HEK293T (cell line): ENCODE data around the gene CHST11.

Experiments
- CTCF ChIA-PET: fragments of 350-600 bp; formaldehyde crosslinking; extraction: SDS; loops from one replicate; lab custom pipeline; 2021; ENCODE audit warnings: antibody characterized with exemption, inconsistent platforms; lab: Yijun Ruan, JAX
- POLR2A ChIA-PET: fragments of 350-600 bp; formaldehyde crosslinking; extraction: SDS; loops from one replicate; lab custom pipeline; 2020; ENCODE audit warnings: antibody characterized with exemption, inconsistent platforms; lab: Yijun Ruan, JAX
- DNase-seq: peaks from one replicate; pipeline ENCODE4 v3.0.0; 2012; ENCODE audit warnings: mixed read lengths; ENCODE audit errors: extremely low spot score
- ARNT ChIP-seq: fragments of 450-650 bp; IDR thresholded peaks from 2 replicates; pipeline ENCODE4 v1.6.1; 2017; ENCODE audit warnings: mild to moderate bottlenecking
- BHLHE40 ChIP-seq: fragments of 450-650 bp; IDR thresholded peaks from 2 replicates; pipeline ENCODE4 v1.6.1; 2016; ENCODE audit warnings: mild to moderate bottlenecking, moderate library complexity, borderline replicate concordance
- CTBP1 ChIP-seq: fragments of 450-650 bp; IDR thresholded peaks from 2 replicates; pipeline ENCODE4 v1.6.1; 2016; ENCODE audit warnings: borderline replicate concordance
- ELF4 ChIP-seq: fragments of 450-650 bp; IDR thresholded peaks from 2 replicates; pipeline ENCODE4 v1.6.1; 2017; ENCODE audit warnings: antibody characterized with exemption
- FOXA1 ChIP-seq: fragments of 450-650 bp; IDR thresholded peaks from 2 replicates; pipeline ENCODE4 v1.6.1; 2016; ENCODE audit warnings: mild to moderate bottlenecking
- FOXK2 ChIP-seq: fragments of 450-650 bp; IDR thresholded peaks from 2 replicates; pipeline ENCODE4 v1.6.1; 2016; ENCODE audit warnings: mild to moderate bottlenecking
- FOXM1 ChIP-seq: fragments of 450-650 bp; IDR thresholded peaks from 2 replicates; pipeline ENCODE4 v1.6.1; 2017; ENCODE audit warnings: mild to moderate bottlenecking, borderline replicate concordance
- HDGF ChIP-seq: fragments of 450-650 bp; IDR thresholded peaks from 2 replicates; pipeline ENCODE4 v1.6.1; 2017; ENCODE audit warnings: antibody characterized with exemption, borderline replicate concordance
- L3MBTL2 ChIP-seq: fragments of 450-650 bp; conservative IDR thresholded peaks from 2 replicates; pipeline ENCODE4 v1.6.1; 2016; ENCODE audit warnings: mild to moderate bottlenecking
- LEF1 ChIP-seq: fragments of 450-650 bp; IDR thresholded peaks from 2 replicates; pipeline ENCODE4 v1.6.1; 2017; ENCODE audit warnings: mild to moderate bottlenecking, borderline replicate concordance
- NFRKB ChIP-seq: fragments of 450-650 bp; IDR thresholded peaks from 2 replicates; pipeline ENCODE4 v1.6.1; 2016; ENCODE audit warnings: mild to moderate bottlenecking, moderate library complexity
- SP1 ChIP-seq: fragments of 450-650 bp; IDR thresholded peaks from 2 replicates; pipeline ENCODE4 v1.6.1; 2017
- SUZ12 ChIP-seq: fragments of 450-650 bp; IDR thresholded peaks from 2 replicates; pipeline ENCODE4 v1.6.1; 2016; ENCODE audit warnings: mild to moderate bottlenecking
- TARDBP ChIP-seq: fragments of 450-650 bp; IDR thresholded peaks from 2 replicates; pipeline ENCODE4 v1.6.1; 2016
- ZNF384 ChIP-seq: fragments of 450-650 bp; IDR thresholded peaks from 2 replicates; pipeline ENCODE4 v1.6.1; 2016
- TF ChIP-seq, protein P1 (sequence below): fragments of 450-650 bp; IDR thresholded peaks from 2 replicates; pipeline ENCODE4 v1.6.1; 2016

CHST11 gene

GRCh38 chr12:104623883-104624282, 167.1 kb downstream of the CHST11 start:
- CTCF ChIA-PET: interaction anchor here (0.7 kb wide), 1 partner anchor 11 kb away, joined by 4 read pairs; no protein-coding TSS in a partner anchor
- POLR2A ChIA-PET: no interaction called here
- no peak for DNase-seq
- TF ChIP-seq SUZ12 (no peak), TARDBP (no peak), ZNF384 (no peak)

DNA sequence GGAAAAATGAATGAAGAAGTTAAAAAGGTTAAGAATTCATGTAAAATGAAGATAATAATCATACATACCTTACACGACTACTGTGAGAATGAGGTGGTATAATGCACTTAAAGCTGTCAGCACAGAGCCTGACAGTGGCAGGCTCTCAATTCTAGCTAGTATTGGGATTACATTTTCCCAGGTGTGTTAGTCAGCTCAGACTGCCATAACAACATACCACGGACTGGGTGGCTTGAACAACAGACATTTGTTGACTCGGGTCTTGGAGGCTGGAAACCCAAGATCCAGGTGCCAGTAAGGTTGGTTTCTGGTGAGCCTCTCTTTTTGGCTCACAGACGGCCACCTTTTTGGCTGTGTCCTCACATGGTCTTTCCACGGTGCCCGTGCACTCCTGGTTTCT, 167.8 kb downstream of the CHST11 start:
- ChIA-PET POLR2A (no interaction called here), CTCF (no interaction called here)
- DNase-seq: no peak
- no peak for TF ChIP-seq NFRKB
- no peak for TF ChIP-seq ELF4
- no peak for TF ChIP-seq TARDBP
- no peak for TF ChIP-seq SP1
- TF ChIP-seq ARNT: no peak
- no peak for TF ChIP-seq L3MBTL2
- TF ChIP-seq LEF1: no peak
- TF ChIP-seq, protein P1, sequence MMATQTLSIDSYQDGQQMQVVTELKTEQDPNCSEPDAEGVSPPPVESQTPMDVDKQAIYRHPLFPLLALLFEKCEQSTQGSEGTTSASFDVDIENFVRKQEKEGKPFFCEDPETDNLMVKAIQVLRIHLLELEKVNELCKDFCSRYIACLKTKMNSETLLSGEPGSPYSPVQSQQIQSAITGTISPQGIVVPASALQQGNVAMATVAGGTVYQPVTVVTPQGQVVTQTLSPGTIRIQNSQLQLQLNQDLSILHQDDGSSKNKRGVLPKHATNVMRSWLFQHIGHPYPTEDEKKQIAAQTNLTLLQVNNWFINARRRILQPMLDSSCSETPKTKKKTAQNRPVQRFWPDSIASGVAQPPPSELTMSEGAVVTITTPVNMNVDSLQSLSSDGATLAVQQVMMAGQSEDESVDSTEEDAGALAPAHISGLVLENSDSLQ: no peak
- TF ChIP-seq CTBP1: no peak

DNA sequence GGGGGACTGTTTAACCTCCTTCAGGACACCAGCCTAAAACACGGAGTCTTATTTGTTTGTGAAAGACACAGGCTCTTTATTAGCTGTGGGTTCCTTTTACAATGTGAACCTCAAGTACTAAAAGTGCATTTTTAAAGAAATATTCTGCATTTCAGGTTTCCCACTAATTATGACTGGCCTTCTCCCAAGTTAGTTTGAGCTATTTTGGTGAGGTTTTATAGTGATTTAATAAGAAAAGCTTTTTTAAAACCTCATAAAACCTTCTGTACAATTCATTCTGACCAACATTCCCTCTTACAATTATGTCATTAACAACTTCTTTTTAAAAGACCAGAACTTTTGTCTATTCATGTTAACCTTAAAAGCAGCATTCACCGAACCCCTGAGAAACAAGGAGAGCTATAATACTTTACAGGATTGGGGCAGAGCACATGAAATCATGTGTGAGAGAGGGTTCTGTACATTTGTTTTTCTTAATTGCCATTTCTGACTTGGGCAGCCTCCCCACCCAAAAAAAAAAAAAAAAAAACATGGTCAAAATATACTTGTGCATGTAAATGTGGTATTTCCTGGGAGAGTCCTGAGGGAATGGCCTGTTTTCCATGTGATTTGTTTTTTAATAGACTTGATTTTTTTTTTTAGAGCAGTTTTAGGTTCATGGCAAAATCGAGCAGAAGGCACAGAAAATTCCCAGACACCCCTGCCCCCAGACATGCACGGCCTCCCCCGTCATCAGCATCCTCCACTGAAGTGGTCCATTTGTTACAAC, 169.5 kb downstream of the CHST11 start:
- no peak for DNase-seq
- TF ChIP-seq L3MBTL2 (no peak), SUZ12 (no peak), CTBP1 (no peak), SP1 (no peak), HDGF (no peak), ARNT (no peak), ELF4 (no peak), LEF1 (no peak), FOXK2 (no peak), NFRKB (no peak), FOXA1 (no peak), TARDBP (no peak), ZNF384 (no peak)
- TF ChIP-seq, protein P1: no peak
- CTCF ChIA-PET: no interaction called here
- POLR2A ChIA-PET: no interaction called here

GRCh38 chr12:104627231-104627989, 170.7 kb downstream of the CHST11 start:
- ChIA-PET CTCF (no interaction called here), POLR2A (no interaction called here)

DNA sequence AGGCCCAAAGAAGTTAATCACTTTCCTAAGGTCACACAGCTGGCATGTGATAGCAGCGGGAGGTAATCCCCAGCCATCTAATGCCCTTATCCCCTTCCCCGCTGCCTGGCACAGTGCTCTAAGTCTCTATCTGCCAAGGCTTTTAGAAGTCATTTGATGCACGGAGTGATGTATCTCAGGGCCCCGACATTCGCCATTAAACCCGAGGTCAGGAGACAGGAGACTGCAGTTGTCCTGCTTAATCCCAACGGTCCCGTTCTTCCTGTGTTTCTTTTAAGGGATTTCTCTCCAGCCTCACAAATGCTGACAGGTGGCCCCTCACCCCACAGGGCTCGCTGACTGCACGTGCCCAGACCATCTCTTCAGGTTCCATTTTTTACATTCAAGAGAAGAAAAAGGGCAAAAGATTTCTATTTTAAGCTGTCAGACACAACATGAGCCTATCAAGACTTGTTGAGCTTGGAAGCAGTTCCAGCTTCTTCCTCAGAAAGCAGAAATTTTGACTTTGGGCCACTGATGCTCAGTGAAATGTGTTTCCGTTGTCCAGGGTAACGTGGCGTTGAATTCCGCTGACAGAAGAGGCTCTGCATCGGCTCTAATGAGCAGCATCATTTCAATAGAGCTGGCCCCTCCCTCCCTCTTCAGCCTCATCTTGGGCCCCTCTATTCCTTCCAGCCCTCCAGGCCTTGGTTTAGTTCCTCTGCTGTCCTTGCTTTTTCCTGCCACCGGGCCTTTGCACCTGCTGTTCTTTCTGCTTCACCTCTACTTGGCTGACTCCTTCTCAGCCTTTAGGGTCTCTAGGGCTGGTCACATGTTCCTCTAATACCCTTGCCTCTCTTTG, 171.5 kb downstream of the CHST11 start:
- DNase-seq: no peak
- CTCF ChIA-PET: interaction anchor here (1.1 kb wide), 1 partner anchor 246 kb away, joined by 3 read pairs; no protein-coding TSS in a partner anchor
- no peak for TF ChIP-seq BHLHE40
- TF ChIP-seq NFRKB: no peak
- TF ChIP-seq SP1: no peak
- no peak for TF ChIP-seq CTBP1
- no peak for TF ChIP-seq ZNF384
- no peak for TF ChIP-seq FOXK2
- no peak for TF ChIP-seq LEF1
- no peak for TF ChIP-seq SUZ12
- TF ChIP-seq ELF4: no peak
- TF ChIP-seq FOXA1: no peak
- TF ChIP-seq ARNT: no peak
- TF ChIP-seq L3MBTL2: no peak
- TF ChIP-seq FOXM1: no peak
- TF ChIP-seq TARDBP: no peak
- TF ChIP-seq, protein P1: no peak
- TF ChIP-seq HDGF: no peak
- POLR2A ChIA-PET: no interaction called here

More at GRCh38 chr12:104627231-104627989, 170.7 kb downstream of the CHST11 start:
- no peak for DNase-seq
- TF ChIP-seq BHLHE40: no peak
- no peak for TF ChIP-seq SUZ12
- TF ChIP-seq FOXM1: no peak
- no peak for TF ChIP-seq SP1
- no peak for TF ChIP-seq NFRKB
- TF ChIP-seq HDGF: no peak
- TF ChIP-seq, protein P1: no peak
- no peak for TF ChIP-seq ELF4
